DMS114 treated with DMSO at 0.1 percent for 48 hours (cell line): ENCODE data around the gene MAP1LC3B2.

Experiments
- DNase-seq: peaks from one replicate; lab custom pipeline; 2025; ENCODE audit not compliant: unreplicated experiment; lab: John Stamatoyannopoulos, UW

MAP1LC3B2 gene

GRCh38 chr12:116591855-116592637 is 32.9 kb downstream of the MAP1LC3B2 start:
- no peak for DNase-seq

GRCh38 chr12:116592731-116593130 is 33.5 kb downstream of the MAP1LC3B2 start:
- DNase-seq, result no peak

- DNase-seq, result no peak
Measured at GRCh38 chr12:116594325-116595038, 35.3 kb downstream of the MAP1LC3B2 start.

- no peak for DNase-seq
Measured at GRCh38 chr12:116595186-116595585, 36.0 kb downstream of the MAP1LC3B2 start.

- DNase-seq, result no peak
Measured at GRCh38 chr12:116595672-116596071, 36.5 kb downstream of the MAP1LC3B2 start.

GRCh38 chr12:116597886-116598285 is 38.7 kb downstream of the MAP1LC3B2 start:
- no peak for DNase-seq

GRCh38 chr12:116598311-116599284 is 39.4 kb downstream of the MAP1LC3B2 start:
- DNase-seq, result no peak

GRCh38 chr12:116599285-116600136 is 40.3 kb downstream of the MAP1LC3B2 start:
- peak; percentile 52 for DNase-seq

- DNase-seq, result no peak
Measured at GRCh38 chr12:116600959-116601918, 42.1 kb downstream of the MAP1LC3B2 start.

- no peak for DNase-seq
Measured at GRCh38 chr12:116601933-116602810, 43.0 kb downstream of the MAP1LC3B2 start.

- no peak for DNase-seq
Measured at GRCh38 chr12:116603546-116604177, 44.5 kb downstream of the MAP1LC3B2 start.

- DNase-seq, result no peak
Measured at GRCh38 chr12:116604178-116604895, 45.2 kb downstream of the MAP1LC3B2 start.

- no peak for DNase-seq
Measured at GRCh38 chr12:116604951-116605641, 45.9 kb downstream of the MAP1LC3B2 start.

GRCh38 chr12:116606397-116606796 is 47.2 kb downstream of the MAP1LC3B2 start:
- no peak for DNase-seq

GRCh38 chr12:116607039-116607438 is 47.9 kb downstream of the MAP1LC3B2 start:
- no peak for DNase-seq

GRCh38 chr12:116609319-116610114 is 50.3 kb downstream of the MAP1LC3B2 start:
- DNase-seq, result no peak
